Measurements from ENCODE around the gene NOTCH1.

NOTCH1 gene

DNA sequence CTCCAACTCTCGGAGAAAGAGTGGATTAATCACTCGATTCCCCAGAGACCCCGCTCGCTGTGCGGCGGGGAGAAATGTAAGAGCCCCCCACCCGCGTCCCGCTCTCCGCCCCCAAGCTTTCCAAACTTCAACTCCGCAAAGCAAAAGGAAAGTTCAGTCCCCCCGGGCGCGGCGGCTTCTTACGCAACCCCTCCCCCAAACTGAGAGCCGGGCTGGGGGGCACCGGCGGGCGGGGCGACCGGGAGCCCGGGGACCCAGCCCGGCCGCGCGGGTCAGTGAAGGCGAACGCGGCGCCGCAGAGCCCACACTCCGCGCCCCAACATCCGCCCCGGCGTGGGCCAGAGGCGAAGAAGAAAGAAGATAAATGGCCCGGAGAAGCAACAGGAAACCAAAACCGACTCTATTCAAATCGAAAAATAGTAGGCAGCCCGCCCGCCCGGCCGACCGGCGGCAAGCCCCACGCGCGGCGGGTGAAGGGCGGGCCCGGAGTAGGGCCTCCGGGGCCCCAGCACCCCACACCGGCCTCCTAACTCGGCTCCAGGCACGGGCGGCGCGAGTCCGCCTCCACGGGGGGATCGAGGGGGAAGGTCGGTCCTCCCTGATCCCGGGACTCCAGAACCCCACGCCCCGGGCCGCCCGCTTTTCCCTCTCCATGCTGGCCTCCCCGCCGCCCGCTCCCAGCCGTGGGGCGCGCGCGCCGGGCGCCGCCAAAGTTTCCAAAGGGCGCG, 720 bp downstream of the NOTCH1 start:
- no peak for FAIRE-seq

DNA sequence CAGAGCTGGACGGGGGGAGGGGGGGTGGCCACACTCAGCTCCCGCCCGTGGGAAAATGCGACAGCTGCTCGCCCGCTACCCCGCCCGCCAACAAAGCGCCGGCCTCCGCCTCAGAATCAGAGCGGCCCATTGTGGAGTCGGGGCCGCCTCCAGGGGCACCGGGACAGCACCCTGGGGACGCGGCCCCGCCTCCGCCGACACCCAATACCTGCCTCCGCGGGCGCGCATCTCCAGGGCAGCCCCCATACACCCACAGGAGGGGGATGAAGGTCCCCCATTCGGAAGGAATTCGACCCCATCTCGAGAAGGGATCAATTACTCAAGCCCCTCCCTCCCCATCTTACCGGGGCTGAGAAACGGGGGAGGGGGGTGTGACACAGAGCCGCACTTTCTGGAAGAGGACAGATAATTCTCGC, 1.3 kb downstream of the NOTCH1 start:
- no peak for FAIRE-seq

DNA sequence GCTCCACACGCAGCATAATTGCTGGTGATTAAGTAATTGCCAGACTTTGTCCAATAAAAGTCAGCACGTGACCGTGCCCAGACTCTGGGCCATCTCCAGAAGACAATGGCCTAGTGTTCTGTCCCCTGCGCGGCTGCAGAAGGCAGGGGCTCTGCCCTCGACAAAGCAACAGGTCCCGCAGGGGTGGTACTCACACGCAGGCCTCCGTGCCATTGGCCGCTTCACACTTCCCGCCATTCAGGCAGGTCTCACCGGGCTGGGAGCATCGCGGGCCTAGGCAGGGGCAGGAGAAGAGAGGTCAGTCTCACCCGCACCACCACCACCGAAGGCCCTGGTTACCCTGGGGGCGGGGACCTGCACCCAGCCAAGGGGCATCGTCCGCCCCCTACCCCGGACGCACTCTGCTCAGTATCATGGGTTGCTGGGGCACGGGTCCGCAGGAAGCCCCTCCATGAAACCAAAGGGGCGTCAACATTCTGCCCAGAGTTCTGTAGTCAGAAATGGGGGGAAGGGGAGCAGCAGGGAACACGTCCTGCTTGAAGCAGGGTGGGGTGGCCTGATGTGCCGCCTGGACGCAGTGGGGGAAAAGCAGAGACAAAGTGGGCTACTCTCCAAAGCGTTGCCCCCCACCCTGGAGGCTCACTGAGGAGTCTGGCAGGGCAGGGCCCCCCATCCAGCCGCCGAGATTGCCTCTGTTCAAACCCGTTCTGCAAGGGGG, 1.9 kb downstream of the NOTCH1 start:
- no peak for FAIRE-seq

DNA sequence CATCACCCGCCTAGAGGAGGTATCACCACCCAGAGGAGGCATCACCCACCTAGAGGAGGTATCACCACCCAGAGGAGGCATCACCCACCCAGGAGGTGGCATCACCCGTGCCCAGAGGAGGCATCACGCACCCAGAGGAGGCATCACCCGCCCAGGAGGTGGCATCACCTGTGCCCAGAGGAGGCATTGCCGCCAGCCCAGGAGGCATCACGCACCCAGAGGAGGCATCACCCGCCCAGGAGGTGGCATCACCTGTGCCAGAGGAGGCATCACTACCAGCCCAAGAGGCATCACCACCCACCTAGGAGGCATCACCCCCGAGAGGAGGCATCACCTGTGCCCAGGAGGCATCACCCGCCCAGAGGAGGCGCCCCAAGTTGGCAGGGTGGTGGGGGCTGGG, 2.6 kb downstream of the NOTCH1 start:
- FAIRE-seq: no peak

DNA sequence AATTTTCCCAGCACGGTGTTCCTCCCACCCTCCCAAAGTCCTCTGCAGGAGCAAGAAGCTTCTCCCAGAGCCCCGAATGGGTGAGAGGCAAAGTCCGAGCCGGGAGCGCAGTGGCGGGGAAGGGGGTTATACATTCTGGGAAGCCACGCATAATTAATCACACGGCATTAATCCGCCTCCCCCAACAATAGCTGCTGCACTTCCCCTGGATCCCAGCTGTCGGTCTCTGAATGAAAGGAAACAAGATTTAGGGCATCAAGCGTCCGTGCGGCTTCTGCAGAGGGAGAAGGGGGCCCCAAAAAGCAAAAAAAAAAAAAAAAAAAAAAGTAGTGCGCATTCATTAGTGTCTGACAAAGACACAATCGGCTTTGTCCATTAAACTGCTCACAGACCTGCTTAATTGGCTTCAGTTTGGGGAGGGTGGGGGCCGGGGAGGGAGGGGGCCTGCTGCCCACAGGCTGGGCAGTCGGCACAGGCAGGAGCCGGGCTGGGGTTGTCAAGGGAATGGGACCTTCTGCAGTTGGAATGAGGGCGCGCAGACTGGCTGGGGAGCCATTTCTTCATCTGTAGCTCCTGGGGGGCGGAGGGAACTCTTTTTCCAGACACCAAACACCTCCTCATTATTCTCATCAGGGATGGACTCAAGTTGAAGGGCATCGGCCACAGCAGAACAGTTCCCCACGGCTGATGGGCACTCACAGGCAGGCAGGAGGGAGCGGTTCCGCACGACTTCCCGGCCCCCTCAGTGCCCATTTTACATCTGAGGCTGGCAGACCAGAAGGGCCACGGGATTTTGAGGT, 3.4 kb downstream of the NOTCH1 start:
- FAIRE-seq: no peak

DNA sequence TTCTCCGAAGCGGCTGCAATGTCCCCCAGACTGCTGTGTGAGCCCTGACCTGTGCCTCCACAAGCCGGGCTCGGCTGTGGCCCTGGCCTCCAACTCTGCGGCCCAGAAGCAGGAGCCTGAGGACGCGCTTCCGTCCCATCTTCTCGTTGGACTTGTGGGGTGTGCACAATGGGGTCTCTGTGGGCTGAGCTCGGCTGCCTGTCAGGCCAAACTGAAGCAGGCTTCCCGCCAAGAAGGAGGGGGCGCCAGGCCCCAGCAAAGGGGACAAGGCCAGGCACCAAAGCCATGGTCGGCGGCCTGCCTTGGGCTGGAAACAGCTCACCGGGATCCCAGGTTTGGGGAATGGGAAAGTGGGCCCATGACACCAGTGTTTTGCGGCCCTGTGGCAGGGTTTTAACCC, 4.1 kb downstream of the NOTCH1 start:
- no peak for FAIRE-seq

DNA sequence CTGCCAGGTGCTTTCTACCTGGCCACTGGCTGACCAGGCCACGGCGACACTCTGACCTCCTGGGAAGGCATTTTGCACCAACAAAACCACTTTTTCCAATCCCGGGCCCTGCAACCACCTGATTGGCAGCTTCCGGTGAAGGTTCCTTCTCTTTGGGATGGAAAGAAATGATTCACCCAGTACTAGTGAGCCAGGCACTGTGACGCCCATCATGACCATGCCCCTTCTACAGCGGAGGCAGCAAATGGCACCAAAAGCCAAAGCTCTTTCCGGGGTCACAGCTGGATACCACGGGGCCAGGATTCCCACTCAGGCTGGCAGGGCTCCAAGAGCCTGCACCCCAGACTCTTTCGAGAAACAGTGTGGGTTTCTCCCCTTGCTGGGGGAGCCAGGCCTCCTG, 4.7 kb downstream of the NOTCH1 start:
- FAIRE-seq: no peak

DNA sequence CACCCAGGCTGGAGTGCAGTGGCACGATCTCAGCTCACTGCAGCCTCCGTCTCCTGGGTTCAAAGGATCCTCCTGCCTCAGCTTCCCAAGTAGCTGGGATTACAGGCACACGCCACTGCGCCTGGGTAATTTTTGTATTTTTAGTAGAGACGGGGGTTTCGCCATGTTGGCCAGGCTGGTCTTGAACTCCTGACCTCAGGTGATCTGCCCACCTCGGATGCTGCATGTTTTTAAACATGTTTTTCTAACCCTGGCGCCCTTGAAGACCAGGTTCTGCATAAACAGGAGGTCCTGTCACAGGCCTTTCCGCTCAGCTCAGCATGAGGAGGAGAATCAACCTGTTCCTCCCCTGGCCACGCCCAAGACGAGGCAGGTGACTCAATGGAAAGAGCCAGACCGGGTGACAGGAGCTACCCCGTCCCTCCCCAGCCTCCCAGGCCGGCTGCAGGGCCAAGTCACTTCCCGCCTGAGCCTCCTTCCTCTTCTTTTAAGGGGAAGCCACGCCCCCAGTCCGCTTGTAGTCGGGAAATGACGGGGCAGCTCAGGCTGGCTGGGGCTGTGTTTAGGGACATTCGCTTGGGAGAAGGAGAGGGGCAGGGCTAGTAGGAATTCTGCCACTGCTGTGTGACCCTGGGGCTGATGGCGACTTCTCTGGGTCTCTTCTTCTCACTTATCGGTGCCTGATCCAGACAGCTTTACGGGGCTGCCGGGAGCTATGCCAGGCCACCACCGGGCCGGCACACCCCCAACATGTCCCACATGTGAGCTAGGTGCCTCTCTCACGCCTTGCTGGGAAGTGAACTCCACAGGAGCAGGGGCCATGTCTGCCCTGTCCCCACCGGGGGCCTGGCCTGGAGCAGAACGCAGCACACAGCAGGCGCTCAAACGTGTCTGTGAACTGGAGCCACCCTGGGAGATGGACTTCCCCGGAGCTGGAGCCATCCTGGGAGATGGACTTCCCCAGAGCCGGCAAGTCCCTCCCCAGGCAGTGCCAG, 6.1 kb downstream of the NOTCH1 start:
- no peak for FAIRE-seq

DNA sequence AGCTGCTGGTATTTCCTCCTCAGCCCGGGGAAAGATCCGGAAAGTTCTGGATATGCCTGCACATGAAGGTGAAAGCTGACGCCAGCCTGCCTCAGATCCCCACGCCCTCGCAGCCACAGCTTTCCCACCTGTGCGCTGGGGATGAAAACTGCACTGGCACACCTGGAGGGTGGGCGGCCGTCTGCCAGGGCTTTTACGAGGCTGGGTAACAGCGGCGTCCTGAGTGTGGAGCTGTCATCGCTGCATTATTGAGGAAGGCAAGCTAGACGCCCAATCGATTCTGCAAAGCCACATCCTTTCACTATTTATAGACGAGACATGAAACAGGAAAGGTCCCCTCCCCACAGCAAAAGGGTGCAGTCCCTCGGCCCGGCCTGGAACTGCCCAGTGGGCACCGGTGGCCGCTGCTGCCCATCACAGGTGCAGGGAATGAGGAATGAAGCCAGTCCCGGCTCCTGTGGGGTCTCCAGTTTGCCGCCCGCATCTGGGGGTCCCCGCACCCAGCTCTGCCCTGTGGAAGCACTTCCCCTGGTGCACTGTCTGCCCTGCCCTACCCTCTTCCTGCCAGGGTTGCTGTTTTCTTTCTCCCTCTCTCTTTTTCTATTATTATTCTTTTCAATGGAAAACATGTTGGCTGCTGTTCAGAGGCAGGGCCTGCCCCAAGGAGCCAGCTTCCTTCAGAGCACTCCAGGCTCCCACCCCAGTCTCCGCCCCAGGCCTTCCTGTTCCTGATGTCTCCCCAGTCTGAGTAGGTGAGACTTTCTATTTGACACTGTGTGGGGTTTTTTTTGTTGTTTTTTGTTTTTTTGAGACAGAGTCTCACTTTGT, 7.0 kb downstream of the NOTCH1 start:
- FAIRE-seq: no peak

DNA sequence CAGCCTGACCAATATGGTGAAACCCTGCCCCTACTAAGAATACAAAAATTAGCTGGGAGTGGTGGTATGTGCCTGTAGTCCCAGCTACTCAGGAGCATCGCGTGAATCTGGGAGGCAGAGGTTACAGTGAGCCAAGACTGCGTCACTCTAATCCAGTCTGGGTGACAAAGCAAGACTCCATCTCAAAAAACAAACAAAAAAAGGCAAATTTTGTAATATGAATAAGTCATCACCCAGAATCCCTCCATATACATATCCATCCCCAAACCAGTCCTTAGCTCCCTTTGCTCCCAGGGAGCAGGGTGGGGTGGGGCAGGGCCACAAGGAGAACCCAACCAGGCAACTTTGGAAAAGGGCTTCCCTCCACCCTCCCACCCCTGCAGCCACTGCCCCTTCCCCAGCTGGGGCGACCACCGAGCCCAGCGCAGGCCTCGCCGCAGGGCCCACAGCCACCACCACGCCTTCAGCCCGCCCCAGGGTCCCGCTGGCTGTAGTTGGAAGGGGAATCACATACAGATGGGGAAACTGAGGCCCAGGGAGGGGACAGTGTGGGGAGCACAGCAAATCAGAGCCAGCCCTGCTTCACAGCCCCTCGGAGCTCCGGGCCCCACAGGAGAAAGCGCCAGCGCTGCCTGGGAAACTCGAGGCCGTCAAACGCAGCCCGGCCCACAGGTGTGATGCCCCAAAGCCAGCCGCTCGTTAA, 7.8 kb downstream of the NOTCH1 start:
- FAIRE-seq: no peak

DNA sequence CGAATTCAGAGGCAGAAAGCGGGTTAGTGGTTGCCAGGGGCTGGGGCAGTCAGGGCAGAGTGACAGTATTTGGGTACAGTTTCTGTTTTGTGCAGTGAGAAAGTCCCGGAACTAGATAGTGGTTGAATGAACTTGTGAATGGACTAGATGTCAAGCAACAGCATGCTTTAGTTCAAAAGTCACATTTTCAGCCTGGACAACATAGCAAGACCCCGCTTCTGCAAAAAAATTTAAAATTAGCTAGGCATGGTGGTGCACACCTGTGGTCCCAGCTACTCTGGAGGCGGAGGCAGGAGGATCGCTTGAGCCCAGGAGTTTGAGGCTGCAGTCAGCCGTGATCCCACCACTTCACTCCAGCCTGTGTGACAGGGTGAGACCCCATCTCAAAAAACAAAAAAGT, 8.4 kb downstream of the NOTCH1 start:
- FAIRE-seq: no peak

DNA sequence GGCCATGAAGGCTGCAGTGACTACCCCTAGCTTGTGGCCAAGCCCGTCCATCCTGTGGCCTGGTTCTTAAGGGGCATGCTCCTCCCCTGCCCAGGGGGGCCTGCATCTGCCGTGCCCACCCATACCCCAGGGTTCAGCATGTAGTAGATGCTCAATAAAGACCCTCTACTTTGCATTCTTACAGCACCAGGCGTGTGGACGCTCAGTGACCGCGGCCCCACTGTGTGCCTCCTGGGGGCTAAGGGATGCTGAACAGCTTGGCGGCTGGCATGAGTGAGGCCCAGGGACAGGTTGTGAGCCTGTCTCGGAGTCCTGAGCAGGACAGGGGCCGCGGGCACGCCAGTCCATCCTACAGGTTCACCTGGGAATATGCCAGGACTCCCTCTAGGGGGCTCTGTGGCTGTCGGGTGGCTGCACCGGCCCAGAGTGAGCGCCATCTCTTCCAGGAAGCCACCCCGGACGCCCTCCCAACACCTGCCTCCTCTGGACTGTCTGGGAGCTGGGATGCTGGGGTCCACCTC, 9.1 kb downstream of the NOTCH1 start:
- FAIRE-seq: no peak

DNA sequence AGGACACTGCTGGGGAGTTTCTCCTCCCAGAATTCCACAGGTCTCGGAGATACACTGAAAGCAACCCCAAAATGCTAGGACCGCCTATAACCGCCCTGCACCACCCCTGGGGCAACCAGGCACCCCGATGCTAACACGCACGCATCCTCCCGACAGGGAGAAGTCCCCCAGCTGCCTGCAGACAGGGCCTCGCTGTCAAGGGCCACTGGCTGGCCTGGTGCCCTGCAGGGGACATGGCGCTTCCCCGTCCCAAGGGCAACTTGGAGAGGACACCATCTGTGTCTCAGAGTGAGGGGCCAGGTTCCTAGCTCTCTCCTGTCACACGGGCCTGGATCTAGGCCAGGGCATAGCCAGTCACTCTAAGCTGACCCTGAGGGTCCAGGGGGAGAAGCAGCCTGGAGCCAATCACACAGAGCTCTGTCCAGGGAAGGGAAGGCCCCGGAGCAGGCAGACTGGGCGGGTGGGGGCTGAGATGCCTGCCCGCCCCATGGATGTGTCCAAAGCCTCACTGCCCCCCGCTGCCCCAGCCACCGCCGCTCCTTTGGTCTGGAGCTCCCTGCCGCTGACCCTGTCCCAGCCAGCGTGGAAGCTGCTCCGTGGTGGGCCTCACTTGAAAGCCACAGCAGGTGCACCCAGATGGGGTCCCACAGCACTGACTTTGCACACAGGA, 9.7 kb downstream of the NOTCH1 start:
- FAIRE-seq: no peak

DNA sequence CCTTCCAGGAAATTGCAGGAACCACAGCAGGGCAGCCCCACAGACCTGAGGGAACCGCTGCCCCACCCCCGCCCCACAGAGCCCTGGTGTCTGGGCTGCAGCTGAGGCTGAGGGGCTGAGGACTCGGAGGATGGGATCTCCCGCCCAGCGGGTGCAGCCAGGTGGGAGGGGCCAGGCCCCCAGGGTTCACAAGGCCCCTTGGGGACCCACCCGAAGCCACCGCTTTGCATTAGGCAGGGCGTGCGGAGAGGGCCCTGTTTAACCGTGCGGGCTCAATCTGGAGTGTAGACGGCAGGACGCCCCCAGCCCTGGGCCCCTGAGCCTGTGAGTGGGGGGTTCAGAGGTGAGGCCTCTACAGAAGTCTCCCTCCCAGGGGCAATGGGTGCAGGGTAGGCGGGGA, 10.8 kb downstream of the NOTCH1 start:
- no peak for FAIRE-seq

DNA sequence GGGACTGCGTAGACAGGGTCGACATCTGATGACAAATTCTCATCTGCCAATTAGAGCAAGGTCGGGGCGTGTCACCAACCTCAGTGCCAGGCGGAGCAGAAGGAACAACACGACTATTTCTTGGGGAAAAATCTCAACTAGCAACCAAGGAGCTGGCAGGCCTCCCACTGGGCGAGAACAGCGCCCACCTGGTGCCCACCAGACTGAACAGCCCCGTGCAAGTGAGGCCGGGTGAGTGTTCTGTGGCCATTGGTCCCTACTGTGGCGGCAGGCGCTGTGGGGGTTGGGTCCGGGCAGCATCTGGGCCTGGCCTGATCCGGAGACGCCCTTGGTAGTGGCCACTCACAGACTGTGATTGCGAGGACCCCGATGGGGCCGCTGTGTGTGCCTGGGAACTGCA, 11.5 kb downstream of the NOTCH1 start:
- no peak for FAIRE-seq

DNA sequence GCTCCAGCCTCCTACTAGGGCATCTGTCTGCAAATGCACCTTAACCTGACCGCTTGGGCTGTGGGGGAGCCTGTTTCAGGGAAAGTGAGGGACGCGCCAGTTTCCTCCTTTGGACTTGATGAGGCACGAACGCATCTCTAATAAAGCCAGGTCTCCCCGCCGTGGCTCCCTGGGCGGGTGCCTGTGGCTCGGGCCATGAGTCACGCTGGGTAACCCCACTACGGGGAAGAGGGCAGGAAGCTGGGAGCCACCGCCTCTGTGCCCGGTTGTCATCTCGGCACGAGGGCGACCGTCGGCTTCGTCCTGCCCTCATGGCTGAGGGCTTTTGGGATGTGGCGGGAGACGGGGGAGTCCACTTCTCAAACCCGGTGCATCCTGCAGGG, 12.1 kb downstream of the NOTCH1 start:
- FAIRE-seq: no peak

DNA sequence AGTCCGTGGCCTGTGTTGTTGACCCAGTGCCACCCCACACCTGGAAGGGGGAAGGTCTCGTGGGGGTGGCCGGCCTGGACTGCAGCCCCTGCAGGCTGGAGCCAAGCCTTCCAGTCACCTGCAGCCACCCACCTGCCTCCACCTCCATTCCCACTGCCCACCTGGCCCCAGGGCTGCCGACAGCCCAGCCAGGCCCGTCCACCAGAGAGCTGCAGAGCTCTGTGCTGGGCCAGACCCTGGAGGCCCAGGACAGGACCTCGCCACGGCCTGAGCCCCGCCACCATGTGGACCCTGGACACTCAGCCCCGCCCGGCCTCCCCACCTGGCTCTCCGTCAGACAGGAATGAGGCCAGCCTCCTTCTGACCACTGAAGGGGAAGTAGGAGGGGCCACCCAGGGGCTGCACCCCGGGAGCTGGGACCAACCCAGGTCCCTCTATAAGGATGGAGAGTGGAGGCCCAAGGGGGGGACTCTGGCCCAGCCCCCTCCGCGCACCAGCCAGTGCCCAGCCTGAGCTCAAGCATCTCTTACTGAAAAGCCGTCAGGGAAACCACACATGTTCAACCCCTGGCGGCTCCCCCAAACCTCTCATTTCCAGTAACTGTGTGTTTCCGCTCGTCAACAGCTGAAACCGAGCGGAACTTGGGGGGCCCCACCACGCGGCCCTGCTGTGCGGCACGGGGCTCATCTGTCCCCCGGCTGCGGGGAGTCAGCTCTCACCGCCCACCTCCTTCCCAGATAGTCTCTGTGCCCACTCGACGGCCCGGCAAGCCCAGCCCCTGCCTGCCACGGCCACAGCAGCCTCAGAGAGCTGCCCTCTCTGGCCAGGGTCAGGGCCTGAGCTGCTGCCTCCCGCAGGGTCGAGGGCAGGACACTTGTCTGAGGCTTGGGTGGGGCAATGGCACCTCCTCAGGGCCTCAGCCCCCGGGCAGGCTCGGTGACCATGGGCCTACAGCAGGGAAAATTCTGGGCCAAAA, 12.8 kb downstream of the NOTCH1 start:
- FAIRE-seq: no peak

DNA sequence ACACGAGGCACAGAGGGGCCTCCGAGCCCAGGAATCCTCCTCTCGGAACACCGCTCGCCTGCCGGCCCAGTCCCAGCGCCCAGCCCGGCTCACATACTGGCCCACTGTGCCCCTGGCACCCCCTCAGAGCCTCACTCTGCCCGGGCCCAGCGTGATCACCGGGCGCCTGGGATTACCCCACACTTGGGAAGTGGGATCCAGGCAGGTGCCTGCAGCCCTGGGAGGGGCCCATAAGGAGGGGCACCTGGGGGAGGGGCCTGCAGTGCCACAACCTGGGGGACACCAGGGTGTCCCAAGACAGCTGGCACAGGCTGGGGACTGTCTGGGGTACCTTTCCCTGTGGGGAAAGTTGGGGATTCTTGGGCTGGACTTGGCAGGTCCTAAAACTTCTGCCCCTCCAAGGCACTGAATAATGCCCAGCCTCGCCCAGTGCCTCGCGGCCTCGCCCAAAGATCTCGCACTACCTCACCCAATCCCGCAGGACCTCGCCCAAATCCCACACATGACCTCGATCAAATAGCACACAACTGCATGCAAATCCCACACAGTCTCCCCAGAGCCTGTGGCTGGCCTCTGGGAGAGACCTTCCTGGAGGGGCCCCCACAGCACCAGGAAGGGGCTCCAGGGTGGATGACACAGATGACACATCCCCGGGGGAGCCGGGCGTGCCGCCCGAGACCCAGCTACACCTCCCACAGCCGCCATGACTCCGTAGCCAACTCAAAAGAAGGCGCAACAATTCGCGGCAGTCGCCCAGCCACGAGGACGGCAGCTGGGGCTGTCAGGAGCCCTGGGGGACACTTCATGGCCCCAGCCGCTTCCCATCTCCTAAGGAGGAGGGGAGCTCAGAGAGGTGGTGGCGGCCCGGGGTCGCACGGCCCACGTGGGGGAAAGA, 13.7 kb downstream of the NOTCH1 start:
- no peak for FAIRE-seq
